Effector CD8-positive, alpha-beta T cell (primary cell): ENCODE data around the gene PPP1R12A.
"Not testable (repeated sequence)": the region's sequence is repeated elsewhere in the genome, so short reads cannot be mapped to it uniquely, and the experiment has no call there.

ENCODE experiments used
- DNase-seq: peaks from one replicate; lab custom pipeline; 2025; lab: John Stamatoyannopoulos, UW
- total RNA-seq, 4 experiments: gene quantifications; one replicate each; lab custom pipeline; 2026; lab: John Stamatoyannopoulos, UW

PPP1R12A gene
- 214 to 281 (median 269) reads per million in 4 experiments for total RNA-seq

GRCh38 chr12:79935021-79935623 is at the start of gene PPP1R12A:
Gene PPP1R12A, minus strand, starts transcription at chr12:79935097. Its CDS starts 166 bp downstream, at chr12:79934931.
- peak; percentile 87 for DNase-seq

GRCh38 chr12:79983986-79984620 is 49.2 kb upstream of the PPP1R12A start:
- DNase-seq, result no peak

- DNase-seq, result no peak
Measured at GRCh38 chr12:79983492-79983891, 48.6 kb upstream of the PPP1R12A start.

- DNase-seq, result no peak
Measured at GRCh38 chr12:79982086-79983062, 47.5 kb upstream of the PPP1R12A start.

- no peak for DNase-seq
Measured at GRCh38 chr12:79978692-79979091, 43.8 kb upstream of the PPP1R12A start.

GRCh38 chr12:79977856-79978460 is 43.1 kb upstream of the PPP1R12A start:
- not testable (repeated sequence) for DNase-seq

GRCh38 chr12:79975143-79975542 is 40.2 kb upstream of the PPP1R12A start:
- DNase-seq, result no peak

- no peak for DNase-seq
Measured at GRCh38 chr12:79973801-79974200, 38.9 kb upstream of the PPP1R12A start.

GRCh38 chr12:79964100-79964627 is 29.3 kb upstream of the PPP1R12A start:
- DNase-seq, result no peak

GRCh38 chr12:79961411-79961810 is 26.5 kb upstream of the PPP1R12A start:
- no peak for DNase-seq

GRCh38 chr12:79959484-79959883 is 24.6 kb upstream of the PPP1R12A start:
- DNase-seq, result no peak

GRCh38 chr12:79956896-79957295 is 22.0 kb upstream of the PPP1R12A start:
- DNase-seq, result no peak

- no peak for DNase-seq
Measured at GRCh38 chr12:79955561-79955960, 20.7 kb upstream of the PPP1R12A start.

GRCh38 chr12:79954037-79954610 is 19.2 kb upstream of the PPP1R12A start:
- no peak for DNase-seq

- DNase-seq, result no peak
Measured at GRCh38 chr12:79949098-79949497, 14.2 kb upstream of the PPP1R12A start.

- no peak for DNase-seq
Measured at GRCh38 chr12:79945433-79945832, 10.5 kb upstream of the PPP1R12A start.

- no peak for DNase-seq
Measured at GRCh38 chr12:79944565-79944964, 9.7 kb upstream of the PPP1R12A start.

- not testable (repeated sequence) for DNase-seq
Measured at GRCh38 chr12:79942846-79943245, 7.9 kb upstream of the PPP1R12A start.

GRCh38 chr12:79939728-79940310 is 4.9 kb upstream of the PPP1R12A start:
- no peak for DNase-seq

- DNase-seq, result no peak
Measured at GRCh38 chr12:79938843-79939242, 3.9 kb upstream of the PPP1R12A start.

- DNase-seq, result no peak
Measured at GRCh38 chr12:79936670-79937069, 1.8 kb upstream of the PPP1R12A start.
